ENCODE results near the gene MRPS2. TPM values are rescaled to one million over a fixed set of nuclear protein-coding genes. Genes with fewer than 3 reads are reported as not detected.

Gene MRPS2
- total and polyA plus RNA-seq, 9 of the 15 experiments (the other 6 are each of a cell fraction or from before 2014, with no cell fraction given): 8.0 to 167 (median 81.3) TPM

GRCh38 chr9:135506327-135507103 is 6.0 kb downstream of the MRPS2 start (continued):
- no peak for TF ChIP-seq DEAF1 (CRISPR knock-in tag; IDR thresholded peaks at IDR 0.05)
- TF ChIP-seq ZBTB2 (IDR thresholded peaks at IDR 0.05): no peak
- TF ChIP-seq RAD21 (CRISPR knock-in tag; conservative IDR thresholded peaks at IDR 0.05 in 1 of 2, IDR thresholded peaks at IDR 0.05 in 1 of 2): 0 out of 4 replicates have a peak, but pooled peaks of 1 of the 2 experiments have one; percentile 23
- TF ChIP-seq ETV5 (CRISPR knock-in tag; IDR thresholded peaks at IDR 0.05; ENCODE audit: low read depth): peak; percentile 92
- TF ChIP-seq NCOR1 (IDR thresholded peaks at IDR 0.05): peak; percentile 37; the same call in 1 of the 2 replicates
- peak; percentile 85 for TF ChIP-seq ZFX (CRISPR knock-in tag; IDR thresholded peaks at IDR 0.05)
- TF ChIP-seq ARID1B (IDR thresholded peaks at IDR 0.05): peak; percentile 26; the same call in 1 of the 2 replicates
- TF ChIP-seq ID3 (CRISPR knock-in tag; IDR thresholded peaks at IDR 0.05): no peak
- TF ChIP-seq ID3 (tag; IDR thresholded peaks at IDR 0.05): peak; percentile 66; the same call in 1 of the 2 replicates
- no peak for TF ChIP-seq ZKSCAN8 (CRISPR knock-in tag; IDR thresholded peaks at IDR 0.05)
- TF ChIP-seq TSHZ1 (CRISPR knock-in tag; IDR thresholded peaks at IDR 0.05): no peak
- 0 out of 3 replicates have a peak, but pooled peaks of 1 of the 2 experiments have one; percentile 22 for TF ChIP-seq CBX3 (IDR thresholded peaks at IDR 0.05; ENCODE audit: borderline replicate concordance in 1 of 2, low read length in 2 of 2)
- TF ChIP-seq JUND (IDR thresholded peaks at IDR 0.05; ENCODE audit: borderline replicate concordance, low read depth, low read length): peak; percentile 65
- peak; percentile 21; the same call in 1 of the 3 replicates for TF ChIP-seq JUND (tag; IDR thresholded peaks at IDR 0.05; ENCODE audit: borderline replicate concordance, low read depth, low read length)
- TF ChIP-seq NFYB (IDR thresholded peaks at IDR 0.05; ENCODE audit: extremely low read depth, insufficient read length): no peak
- TF ChIP-seq ZBTB7A (IDR thresholded peaks at IDR 0.05; ENCODE audit: borderline replicate concordance, control insufficient read depth, low read depth, low read length): peak; percentile 53; the same call in 1 of the 2 replicates
- no peak for TF ChIP-seq EHMT2 (IDR thresholded peaks at IDR 0.05)
- 0 out of 2 replicates have a peak, but pooled peaks have one; percentile 46 for TF ChIP-seq SMAD4 (CRISPR knock-in tag; conservative IDR thresholded peaks at IDR 0.05)
